Muscle of arm (tissue), 12 donors: ENCODE measurements around the gene TMEM198. TPM values are rescaled to one million over a fixed set of nuclear protein-coding genes. Genes with fewer than 3 reads are reported as not detected.

ENCODE experiments used
- DNase-seq: peaks from one replicate; pipeline ENCODE4 v3.0.0-alpha.2; 2013
- polyA plus RNA-seq, 12 donors: library from polyadenylated mRNA; unstranded; fragments of 120-200 nt; gene quantifications; one replicate each; pipeline ENCODE4 v1.2.1, GENCODE V29; 2013; ENCODE audit not compliant: insufficient read length in 12 of 12

Gene TMEM198
- polyA plus RNA-seq, 12 donors = 1.6 to 4.8 (median 2.4) TPM; not detected in 1

DNA sequence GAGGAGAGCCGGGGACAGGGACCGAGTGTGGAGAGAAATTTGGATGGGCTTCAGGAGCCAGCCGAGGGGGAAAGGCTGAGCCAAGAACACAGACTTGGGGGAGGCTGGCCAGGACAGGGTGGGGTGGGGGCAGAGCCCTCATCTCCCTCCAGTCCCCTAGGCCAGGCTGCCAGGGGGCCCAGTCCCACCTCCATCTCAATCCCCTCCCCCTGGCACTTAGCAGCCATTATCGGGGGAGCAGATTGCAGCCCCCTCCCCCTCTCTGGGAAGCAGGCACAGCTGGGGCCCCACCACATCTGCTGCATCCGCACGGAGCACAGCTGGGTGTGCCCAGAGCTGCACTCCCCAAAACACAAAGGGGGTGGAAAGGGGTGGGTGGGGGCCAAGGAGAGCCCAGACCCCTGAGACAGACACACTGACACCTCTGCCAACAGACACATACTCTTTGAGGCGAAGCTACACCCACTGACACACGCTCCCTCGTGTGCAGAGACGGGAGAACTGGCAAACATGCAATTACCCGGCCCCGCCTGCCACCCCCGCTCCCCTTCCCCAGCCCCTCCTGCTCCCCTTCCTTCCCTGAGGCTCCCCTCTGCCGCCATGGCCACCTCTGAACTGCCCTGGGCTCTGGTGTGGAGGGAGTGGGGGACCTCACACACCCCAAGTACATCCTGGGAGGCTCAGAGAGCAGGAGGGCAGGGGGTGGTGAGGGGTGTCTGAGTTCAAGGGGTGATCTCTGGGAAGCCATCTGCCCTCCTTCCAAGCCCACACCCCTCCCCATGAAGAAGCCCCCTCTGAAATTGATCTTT is 34.7 kb upstream of the TMEM198 start:
- no peak for DNase-seq

DNA sequence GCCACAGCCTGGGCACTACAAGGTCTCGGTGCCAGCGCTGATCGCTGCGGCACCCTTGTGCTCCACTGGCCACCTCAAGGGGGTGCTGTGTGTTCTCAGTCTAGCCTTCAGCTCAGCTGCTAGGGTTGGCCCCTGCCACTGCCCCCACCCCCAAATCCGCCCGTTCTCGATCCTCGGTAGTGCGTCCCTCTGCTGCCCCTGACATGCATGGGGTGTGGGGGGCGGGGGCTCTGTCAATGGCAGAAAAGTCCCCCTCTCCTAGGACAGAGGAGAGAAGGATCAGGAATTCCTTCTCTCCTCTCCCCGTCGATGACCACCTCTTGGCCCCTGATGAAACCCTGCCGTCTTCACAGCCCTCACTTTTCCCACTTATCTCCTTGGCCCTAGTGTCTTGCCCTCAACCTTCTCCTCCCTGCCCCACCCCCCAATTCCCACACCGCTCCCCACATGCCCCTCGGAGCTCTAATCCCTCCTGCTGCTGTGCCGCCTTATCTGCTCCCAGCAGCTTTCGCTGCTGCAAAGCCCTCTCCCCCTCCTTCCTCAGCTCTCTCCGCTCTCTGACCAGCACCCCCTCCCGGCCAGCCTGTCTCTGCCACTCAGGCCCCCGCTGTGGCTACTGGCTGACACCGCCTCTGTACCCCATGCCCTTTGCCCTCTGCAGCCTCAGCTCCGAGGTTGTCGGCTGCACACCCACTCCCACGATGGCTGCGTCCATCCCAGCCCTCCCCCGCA is 33.9 kb upstream of the TMEM198 start:
- DNase-seq = peak; percentile 66

DNA sequence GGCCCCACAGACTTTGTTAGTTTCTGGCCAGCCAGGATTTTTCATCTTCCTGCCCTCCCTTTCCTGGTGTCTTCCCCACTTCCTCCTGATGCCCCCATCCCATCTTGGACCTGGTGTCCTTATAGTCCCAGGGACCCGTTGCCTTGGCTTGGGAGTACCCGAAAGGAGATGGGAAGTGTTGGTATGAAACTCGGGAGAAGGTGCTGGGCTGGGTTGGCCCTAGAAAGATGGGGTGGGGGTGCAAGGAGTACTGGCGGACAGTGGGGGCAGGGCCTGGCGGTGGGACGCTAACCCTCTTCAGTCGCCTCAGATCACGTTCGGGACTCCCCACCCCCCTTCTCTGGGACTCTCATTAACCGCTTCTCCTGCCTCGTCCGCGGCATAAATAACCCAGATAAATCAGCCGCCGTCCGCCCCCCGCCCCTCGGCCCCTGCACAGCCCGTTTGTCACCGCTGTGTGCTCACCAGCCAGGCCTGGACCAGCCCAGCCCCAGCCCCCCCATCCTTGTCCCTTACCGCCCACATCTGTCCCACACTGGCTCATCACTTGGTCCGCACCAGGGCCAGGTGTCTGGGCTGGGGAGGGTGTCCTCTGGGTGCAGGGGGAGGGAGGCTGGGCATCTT is 33.2 kb upstream of the TMEM198 start:
- no peak for DNase-seq

DNA sequence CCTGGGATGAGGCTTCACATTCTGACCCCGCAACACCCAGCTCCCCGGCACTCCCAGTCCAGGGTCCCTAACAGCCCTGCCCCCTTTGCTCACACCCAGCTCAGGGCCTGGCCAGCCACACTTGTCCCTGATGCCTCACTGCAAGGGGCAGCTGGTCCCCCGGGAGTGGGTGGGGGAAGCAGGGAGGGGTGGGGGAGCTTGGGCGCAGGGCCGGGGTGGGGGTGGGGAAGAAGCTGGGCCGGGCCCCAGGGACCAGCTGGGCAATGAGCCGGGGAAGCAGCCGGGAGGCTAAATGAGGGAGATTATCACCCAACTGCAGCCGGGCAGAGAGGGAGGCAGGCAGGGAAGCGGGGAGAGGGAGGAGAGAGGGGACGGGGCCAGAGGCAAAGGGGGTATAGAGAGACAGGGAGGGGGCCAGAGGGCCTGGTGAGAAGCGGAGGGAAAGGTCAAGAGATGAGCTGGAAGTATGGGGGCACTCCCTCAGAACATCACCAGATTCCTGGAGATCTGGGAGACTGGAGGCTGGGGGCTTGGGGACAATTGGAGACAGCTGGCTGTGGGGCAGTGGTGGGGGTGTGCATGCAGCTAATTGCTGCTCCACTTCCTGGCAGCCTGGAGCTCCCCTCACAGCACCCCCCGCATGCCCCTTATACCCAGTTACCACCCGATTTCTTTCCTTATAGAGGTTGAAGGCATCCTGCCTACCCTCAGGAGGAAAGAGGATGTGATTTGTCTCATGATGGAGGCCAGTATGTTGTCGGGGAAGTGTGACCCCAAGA is 32.1 kb upstream of the TMEM198 start:
- DNase-seq = no peak

DNA sequence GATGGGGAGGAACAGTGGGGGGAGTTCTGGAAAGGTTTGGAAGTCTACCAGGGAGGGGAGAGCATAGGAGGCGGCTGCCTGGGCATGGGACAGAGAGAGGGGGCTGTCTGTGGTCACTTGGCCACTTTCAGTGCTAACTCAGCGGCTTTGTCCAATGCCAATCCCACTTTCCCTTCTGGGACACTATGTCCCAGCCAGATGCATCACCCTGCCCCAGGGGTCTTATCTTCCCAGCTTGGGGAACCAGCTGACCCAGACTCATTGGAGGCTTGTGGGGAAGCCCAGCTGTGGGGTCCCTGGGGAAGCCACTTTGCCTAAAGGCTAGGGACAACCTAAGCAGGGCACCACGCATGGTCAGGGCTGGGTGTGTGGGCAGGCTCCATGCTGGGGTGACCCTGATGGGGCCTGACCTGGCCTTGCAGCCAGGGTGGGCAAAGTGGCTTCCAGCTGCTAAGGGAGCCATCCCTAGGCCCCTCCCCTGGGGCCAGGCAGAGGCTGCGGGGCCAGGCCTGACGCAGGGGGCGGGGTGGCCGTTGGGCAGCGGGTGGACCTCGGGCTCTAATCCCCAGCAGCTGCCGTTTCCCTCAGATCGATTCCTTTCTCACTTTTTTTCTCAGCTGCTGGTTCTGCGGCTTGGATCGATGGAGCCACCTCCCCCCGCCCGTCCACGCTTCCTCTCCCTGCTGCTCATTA is 31.2 kb upstream of the TMEM198 start:
- DNase-seq = no peak

DNA sequence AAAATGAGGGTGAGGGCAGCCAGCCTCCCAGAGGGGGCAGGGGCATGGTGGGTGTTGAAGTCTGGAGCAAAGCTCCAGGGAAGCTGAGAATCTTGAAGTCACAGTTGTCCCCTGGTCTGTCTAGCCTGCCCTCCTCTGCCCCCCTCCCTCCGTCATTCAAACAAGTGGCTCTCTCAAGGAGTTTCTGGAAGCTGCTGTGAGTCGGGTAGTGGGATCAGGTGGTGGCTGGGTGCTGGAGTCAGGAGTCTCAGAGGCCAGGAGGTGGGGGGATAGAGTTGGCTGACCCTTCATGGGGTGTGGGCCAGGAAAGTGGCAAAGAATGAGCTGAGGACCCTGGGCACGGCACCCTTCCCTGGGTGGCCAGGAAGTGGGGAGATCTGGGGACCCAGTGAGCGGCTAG is 30.0 kb upstream of the TMEM198 start:
- DNase-seq = no peak

DNA sequence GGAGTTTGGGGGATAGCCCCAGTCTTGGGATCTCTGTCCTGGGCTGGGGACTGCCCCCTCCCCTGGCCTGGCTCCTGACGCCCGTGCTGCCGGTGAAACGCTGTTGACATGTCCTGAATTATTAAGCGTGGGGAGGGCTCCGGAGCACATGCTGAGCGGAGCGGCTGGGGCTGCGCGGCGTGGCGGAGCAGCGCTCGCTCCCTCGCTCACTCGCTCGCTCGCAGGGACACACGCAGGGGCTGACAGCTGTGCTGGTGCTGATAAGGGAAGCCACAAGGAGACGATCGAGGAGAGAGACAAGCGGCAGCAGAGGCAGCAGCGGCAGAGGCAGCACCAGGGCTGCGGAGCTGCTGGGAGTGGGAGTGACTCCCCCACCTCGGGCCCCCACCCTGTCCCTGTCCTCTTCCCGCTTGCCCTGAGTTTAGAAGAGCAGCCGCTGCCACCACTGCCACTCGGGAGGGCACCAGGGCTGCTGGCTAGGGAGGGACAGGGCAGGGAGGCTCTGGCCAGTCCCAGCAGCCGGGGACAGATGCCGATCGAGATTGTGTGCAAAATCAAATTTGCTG is 29.5 kb upstream of the TMEM198 start, which contains the start of gene ASIC4:
Gene ASIC4 (plus strand): TSS at position 287 of the 566 bp plus-strand sequence. CDS start 243 bp downstream, at position 530.
- no peak for DNase-seq

DNA sequence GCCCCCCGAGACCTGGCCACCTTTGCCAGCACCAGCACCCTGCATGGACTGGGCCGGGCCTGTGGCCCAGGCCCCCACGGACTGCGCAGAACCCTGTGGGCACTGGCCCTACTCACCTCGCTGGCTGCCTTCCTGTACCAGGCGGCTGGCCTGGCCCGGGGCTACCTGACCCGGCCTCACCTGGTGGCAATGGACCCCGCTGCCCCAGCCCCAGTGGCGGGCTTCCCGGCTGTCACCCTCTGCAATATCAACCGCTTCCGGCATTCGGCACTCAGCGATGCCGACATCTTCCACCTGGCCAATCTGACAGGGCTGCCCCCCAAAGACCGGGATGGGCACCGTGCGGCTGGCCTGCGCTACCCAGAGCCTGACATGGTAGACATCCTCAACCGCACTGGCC is 29.0 kb upstream of the TMEM198 start:
- DNase-seq = no peak

DNA sequence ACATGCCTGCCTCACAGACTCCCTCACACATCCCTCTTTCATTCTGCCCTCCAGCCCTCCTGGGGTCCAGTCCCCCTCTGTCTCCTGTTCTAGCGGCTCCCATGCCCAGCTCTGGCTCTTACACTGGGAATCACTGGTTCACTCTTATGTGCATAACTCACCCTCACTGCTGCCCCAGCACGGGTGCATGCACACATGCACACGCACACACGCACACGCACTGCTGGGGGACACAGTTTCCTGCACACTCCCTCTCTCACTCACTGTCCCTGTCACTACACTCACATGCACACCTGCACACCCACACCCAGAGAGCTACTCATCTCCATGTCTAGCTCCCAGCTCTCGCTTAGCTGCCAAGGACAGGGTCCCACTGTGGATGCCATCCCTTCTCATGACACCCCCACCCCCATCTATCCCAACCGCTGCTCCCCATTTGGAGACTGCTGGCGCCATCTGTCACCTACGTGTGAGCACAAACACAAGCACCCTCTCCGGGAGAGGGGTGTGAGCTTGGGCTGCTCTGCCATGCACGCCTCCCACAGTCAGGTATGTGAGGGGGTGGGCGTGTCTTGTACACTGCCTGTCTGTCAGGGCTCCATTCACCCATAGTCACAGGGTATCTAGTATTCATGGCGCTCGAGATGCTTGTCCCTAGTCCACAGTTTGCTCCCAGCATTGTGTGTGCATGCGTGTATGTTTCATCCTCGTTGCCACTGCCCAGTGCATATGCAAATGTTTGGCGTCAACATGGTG is 27.8 kb upstream of the TMEM198 start:
- no peak for DNase-seq

DNA sequence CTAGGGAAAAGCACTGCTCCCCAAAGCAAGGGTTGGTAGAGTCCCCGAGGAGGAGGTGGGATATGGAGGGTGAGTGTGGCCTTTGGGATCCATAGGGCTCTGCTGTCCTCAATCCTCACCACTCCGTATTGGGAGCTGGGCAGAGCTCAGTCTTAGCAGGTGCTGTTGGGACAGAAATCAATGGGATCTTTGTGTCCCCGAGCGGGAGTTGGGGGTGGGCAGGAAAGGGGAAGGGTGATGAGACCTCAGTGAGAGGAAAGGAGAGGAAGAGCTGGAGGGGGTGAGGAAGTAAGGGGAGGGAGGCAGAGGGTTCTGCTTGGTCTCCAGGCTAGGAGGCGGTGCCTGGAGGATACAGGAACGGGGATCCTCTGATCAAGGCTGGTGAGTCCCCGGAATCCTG is 26.9 kb upstream of the TMEM198 start:
- DNase-seq = no peak

DNA sequence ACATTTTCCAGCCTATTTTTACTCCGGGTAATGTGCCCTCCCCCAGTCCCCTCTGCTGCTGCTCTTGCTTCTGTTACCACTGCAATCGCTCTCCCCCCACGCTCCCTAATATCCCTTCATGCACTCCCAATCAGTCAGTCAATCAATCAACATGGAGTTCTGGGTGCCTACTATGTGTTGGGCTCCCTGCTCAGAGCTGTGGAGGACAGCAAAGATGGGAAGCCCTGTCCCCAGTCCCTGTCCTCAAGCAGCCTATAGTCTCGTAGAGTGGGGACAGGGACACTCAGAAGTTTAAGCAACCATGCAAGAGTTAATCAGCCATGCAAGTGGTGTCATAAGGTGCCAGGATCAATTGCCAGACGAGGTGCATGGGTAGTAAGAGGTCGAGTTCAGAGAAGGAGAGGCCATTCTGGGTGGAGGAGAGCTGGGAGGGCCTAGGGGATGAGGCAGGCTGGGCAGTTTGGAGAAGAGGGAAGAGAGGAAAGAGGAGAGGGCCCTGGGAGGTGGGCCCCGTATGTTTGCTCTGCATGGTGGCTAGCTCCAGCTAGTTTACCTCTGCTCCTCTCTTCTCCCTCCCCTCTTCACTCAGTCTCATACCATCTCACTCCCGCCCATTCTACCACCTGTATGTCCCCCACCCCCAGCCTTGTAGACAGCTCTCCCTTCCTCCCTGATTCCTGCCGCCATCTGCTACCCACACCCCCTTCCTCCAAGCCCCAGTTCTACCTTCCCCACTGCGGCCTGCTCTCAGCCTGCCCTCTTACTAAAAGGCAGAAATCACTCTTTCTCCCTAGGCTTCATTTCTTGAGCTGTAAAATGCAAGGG is 25.7 kb upstream of the TMEM198 start:
- DNase-seq = no peak

DNA sequence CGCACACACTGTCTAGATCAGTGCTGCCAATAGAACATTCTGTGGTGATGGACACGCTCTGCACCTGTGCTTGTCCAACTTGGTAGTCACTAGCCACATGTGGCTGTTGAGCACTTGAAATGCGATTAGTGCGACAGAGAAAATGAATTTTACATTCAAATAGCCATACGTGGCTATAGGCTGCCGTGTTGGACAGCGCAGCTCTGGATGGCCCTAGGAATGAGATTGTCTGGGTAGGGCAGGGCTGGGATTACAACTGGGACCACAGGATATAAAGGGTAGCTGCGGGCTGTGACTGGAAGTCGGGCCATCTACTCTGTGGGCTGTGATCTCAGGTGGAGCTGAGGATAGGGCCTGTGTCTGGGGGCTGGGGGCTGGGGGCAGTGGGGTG is 24.3 kb upstream of the TMEM198 start:
- DNase-seq = no peak

DNA sequence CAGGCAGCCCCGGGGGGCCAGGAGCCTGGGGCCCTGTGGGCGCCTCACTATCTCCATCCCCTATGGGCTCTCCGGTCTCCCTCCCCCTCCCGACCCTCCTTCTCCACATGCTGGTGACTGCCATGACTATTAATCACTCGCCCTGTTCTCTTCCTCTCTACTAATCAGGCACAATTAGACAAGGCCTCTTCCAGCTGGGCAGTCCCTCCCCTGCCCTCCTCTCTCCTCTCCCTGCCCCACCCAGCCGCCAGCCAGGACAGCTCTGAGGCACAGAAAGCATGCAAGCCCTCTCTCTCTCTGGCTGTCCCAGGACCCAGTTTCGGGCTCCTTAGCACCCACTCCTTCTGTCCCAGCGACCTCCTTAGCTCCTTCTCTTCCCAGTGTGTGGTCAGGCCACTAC is 23.7 kb upstream of the TMEM198 start:
- DNase-seq = no peak

DNA sequence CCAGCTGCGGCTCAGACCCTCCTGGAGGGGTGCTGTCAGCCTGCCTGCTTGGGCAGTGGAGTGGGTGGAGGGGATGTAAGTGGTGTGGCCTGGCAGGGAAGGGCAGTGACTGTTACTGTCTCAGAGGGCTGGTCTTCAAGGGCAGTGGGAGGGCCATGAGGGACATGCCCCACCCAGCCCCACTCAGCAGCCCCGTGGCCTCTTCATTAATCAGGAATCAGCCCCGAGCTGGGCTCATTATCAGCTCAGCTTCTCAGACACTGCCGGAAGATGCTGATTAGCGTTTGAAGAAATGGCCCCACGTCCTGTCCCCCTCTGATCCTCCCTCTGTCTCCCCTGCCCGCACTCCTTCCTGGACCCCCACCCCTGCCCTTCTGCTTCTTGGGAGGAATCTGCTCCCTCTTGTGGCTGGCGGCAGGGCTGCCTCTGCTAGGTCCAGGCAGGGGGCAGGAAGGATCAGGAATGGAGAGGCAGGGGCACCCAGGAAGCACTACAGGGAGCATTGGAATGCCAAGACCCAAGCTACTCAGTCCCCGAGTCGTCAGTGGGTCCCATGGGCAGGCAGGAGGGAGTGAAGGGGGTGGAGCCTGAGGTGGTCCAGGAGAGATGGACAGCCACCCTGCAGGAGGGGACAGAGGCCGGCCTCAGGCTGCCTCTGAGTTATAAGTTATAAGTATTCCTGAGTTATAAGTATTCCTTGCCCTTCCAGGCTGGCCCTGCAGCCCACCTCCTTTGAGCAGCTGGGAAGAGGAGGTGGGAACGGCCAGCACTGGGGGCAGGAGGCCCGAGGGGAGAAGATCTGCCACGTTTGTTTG is 22.6 kb upstream of the TMEM198 start:
- DNase-seq = no peak

DNA sequence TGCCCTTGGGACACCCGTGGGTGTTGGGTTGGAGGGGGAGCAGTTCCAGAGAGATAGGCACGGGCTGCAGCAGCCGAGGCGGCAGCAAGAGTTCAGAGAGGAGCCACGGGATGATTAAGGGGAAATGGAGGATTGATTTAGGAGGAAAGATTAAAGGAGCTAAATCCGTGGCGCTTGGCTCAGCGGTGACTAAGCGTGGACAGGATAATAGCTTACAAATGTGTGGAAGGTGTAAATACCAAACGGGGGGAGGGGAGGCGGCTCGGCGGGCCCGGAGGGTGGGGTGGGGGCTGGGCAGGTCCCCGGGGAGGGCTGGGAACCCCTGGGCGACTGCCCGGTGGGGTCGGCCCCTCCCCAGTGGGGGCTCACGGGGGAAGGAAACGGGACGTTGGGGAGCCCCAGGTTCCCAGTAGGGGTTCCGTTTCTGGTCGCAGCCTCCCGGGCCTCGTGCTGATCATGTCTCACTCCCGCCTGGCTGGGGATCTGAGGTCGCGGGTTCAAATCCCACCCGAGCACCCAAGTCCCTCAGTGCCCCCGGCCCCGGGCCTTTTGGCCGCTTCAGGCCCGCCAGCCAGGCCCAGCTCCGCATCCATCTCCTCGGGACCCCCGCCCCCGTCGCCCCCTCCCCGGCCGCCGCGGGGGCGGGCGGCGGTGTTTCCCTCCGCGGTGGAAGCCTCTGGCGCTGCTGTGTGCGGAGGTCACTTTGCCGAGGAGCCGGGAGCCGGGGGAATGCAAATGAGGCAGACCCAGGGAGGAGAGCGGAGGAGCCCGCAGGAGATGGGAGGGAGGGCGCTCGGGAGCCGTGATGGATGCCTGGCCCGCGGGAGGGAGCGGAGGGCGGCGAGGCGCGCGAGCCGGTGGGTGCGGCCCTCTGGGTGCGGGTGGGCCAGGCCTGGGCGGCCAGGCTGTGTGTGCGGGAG is 21.5 kb upstream of the TMEM198 start:
- no peak for DNase-seq

DNA sequence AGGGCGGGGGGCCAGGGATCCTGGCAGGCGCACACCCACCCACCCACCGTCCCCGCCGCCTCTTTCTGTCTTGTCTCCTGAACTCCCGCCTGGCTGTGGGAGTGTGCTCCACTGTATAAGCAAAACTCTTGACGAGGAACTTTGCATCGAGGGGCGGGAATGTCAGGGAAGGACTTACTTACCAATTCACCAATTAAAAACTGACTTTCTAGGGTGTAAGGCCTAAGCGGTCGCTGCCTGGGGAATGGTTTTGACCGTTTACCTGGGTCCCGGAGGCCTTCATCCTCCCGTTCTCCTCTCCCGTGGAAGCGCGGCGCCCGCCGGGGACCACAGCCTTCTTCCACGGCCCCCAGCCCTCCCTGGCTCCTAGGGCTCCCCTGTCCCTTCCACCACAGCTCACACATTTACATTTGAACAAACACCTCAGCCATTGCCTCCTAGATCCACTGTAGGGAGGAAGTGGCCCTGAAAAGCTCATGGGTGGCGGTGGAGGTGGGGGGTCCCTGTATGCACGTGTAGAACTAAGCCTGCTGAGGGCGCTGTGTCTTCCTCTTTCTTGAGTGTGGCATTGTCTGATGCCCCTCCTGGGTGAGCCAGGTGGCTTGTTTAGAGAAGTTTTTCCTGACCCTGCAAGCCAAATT is 20.7 kb upstream of the TMEM198 start:
- no peak for DNase-seq

DNA sequence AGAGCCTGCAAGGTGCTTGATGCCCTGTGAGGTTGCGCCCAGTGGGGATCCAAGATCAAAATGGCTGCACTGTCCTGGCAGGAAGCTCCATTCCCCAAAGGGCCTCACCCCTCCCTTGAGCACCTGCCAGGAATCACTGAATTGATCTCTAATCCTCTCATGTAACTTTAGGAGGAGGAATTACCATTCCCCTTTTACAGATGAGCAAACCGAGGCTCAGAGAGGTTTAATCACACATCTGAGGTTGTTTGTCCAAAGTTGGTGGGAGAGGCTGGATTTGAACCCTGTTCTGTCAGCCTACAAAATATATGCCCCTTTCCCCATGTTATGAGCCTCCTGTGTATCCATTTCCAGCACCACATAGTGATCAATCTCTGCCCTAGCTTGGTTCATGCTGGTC is 19.0 kb upstream of the TMEM198 start:
- no peak for DNase-seq
